IPS-15b (cell line): ENCODE results near the gene ABHD12.
"Not testable (repeated sequence)": the region's sequence is repeated elsewhere in the genome, so short reads cannot be mapped to it uniquely, and the experiment has no call there.

ENCODE experiments used
- H3K27me3 ChIP-seq: one replicate; pipeline ENCODE4 v1.6.1; 2013; ENCODE audit warnings: low read length; ENCODE audit not compliant: control insufficient read depth, insufficient read depth
- H3K36me3 ChIP-seq: one replicate; pipeline ENCODE4 v1.6.1; 2013; ENCODE audit warnings: low read length; ENCODE audit not compliant: control insufficient read depth, insufficient read depth
- H3K4me1 ChIP-seq: one replicate; pipeline ENCODE4 v1.6.1; 2013; ENCODE audit warnings: mild to moderate bottlenecking, low read length; ENCODE audit not compliant: control insufficient read depth, insufficient read depth
- H3K4me3 ChIP-seq: one replicate; pipeline ENCODE4 v1.5.1; 2013; ENCODE audit warnings: low read depth, low read length
- H3K9ac ChIP-seq: one replicate; pipeline ENCODE4 v1.6.1; 2013; ENCODE audit warnings: low read depth, mild to moderate bottlenecking, low read length
- H3K9me3 ChIP-seq: one replicate; pipeline ENCODE4 v1.6.1; 2013; ENCODE audit warnings: mild to moderate bottlenecking, low read length; ENCODE audit not compliant: control insufficient read depth, insufficient read depth

Gene ABHD12

DNA sequence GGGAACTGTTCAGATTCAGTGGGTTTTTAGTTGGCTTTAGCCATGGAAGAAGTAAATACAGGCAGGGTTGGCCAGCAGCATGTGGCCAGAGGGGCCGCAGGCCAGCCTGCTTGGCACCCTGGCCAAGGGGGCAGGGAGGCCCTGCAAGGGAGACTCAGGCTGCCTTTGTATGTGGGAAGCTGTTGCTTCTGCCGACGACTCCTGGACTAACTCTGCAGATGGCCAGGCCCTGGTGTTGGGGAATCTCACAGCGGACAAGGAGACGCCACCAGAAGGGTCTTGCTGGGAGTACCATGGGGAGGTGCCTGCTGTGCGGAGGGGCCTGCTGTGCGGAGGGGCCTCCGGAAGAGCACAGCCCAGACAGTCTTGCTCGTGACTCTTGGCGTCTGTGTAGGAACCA is 117.6 kb downstream of the ABHD12 start:
- Histone ChIP-seq H3K4me3 (no peak overlapping the region), H3K36me3 (peaks cover 50% of the 10 kb centered on the region), H3K9ac (no peak overlapping the region), H3K27me3 (no peaks in the 10 kb centered on the region), H3K9me3 (no peaks in the 10 kb centered on the region), H3K4me1 (no peaks in the 10 kb centered on the region)

DNA sequence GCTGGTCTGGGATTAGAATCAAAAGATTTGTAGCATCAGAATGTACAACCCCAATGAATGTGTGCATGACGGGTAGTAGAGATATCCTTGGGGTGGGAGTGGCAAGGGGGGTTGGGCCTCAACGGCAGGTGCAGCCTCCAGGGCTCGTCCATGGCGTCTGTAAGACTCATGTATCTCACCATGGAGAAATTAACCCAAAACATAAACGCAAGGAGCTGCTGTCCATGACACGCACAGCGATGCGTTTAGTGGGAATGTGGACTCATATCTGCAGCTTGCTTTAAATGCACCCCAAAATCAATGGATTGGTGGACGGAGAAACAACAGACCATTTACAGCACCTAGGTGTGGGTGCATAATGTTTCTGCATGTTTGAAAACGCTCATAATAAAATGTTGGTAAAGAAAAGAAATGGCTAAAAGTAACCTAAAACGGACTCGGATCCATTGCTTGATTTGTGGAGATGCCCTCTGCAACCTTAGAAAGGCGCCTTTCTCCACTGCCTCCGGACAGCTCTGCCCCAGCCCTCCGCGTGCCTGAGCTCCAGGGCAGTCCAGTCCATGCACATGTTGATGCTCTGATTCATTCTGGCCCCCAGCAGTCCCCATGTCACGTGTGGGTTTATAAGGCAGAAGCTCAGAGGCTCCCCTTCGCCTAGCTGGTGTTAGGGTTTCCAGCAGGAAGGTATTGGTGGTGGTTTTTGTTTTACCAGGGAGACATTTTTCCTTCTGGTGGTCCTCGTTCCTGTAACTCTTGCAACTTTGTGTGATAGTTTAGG is 118.2 kb downstream of the ABHD12 start:
- Histone ChIP-seq H3K4me1 (no peaks in the 10 kb centered on the region), H3K9me3 (no peaks in the 10 kb centered on the region), H3K36me3 (peaks cover 43% of the 10 kb centered on the region), H3K4me3 (no peak overlapping the region), H3K9ac (no peak overlapping the region), H3K27me3 (no peaks in the 10 kb centered on the region)

DNA sequence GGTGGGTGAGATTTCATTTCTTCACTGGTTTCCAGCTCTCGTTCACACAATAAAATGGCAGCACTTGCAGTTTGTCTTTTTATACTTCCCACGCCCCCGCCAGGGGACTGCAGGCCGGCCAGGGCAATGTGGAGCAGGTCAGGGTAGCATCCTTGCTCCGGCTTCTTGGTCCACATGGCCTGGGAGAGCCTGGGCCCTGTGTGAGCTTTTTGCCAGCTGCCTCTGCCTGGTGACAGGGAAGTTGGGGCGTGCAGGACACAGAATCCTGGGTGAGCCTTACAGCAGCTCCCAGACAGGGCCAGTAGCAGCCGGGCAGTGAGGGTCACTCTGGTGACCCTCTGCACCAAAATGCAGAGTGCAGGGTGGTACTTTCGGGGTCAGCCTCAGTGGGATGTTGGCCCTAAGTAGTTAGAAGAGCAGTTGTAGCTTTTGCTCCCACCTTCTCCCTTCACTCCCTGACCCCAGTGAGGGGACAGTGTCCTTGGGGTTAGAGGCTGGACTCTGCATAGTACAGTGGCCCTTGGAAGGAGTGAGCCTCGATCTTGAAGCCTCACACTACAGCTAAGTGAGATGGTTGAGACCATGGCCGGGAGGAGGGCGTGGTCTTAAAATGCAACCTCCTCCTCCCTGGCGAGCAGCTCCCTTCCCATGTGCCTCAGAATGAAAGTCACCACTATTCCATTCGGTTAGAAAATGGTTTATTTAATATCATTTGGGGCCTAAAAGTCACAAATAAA is 119.0 kb downstream of the ABHD12 start:
- Histone ChIP-seq H3K9ac (no peak overlapping the region), H3K4me3 (no peak overlapping the region), H3K36me3 (peaks cover 37% of the 10 kb centered on the region), H3K4me1 (no peaks in the 10 kb centered on the region), H3K9me3 (no peaks in the 10 kb centered on the region), H3K27me3 (no peaks in the 10 kb centered on the region)

DNA sequence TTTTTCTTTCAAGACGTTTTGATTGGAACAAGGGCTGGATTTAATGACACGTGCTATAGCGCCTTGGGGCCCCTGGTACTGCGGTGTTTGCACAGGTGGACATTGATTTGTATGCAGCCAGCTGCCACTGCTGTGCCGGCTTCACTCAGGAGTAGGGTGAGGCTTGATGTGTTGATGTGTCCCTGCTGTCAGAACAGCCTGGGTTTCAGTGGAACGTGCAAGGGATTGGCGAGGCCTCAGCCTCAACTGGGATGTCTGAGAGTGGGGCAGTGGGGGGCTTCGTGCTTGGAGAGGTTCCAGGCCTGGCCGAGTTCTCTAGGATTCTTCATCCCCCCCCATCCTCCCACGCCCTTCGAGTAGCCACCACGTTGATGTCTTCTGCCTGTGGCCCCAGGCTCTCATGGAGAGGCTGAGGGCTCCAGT is 119.8 kb downstream of the ABHD12 start:
- Histone ChIP-seq H3K4me1 (no peaks in the 10 kb centered on the region), H3K9me3 (no peaks in the 10 kb centered on the region), H3K36me3 (peaks cover 33% of the 10 kb centered on the region), H3K27me3 (no peaks in the 10 kb centered on the region), H3K9ac (no peak overlapping the region), H3K4me3 (no peak overlapping the region)

DNA sequence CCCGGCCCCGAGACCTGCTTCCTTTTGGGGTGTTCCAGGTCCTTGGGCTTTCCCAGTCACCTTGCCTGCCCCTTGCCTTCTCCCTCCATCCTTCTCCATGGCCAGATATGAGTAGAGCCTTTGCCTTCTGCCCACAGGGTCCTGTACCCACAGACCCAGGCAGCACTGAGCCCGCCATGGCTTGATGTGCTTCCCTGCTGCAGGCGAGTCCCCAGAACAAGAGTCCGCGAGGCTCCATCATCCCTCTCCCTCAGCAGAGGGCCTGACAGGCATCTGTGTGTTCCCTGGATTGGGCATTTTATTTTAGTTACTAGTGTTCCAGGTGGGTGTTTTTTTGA is 120.8 kb downstream of the ABHD12 start:
- Histone ChIP-seq H3K9me3 (no peaks in the 10 kb centered on the region), H3K4me3 (no peak overlapping the region), H3K27me3 (no peaks in the 10 kb centered on the region), H3K9ac (no peak overlapping the region), H3K4me1 (no peaks in the 10 kb centered on the region), H3K36me3 (peaks cover 33% of the 10 kb centered on the region)

DNA sequence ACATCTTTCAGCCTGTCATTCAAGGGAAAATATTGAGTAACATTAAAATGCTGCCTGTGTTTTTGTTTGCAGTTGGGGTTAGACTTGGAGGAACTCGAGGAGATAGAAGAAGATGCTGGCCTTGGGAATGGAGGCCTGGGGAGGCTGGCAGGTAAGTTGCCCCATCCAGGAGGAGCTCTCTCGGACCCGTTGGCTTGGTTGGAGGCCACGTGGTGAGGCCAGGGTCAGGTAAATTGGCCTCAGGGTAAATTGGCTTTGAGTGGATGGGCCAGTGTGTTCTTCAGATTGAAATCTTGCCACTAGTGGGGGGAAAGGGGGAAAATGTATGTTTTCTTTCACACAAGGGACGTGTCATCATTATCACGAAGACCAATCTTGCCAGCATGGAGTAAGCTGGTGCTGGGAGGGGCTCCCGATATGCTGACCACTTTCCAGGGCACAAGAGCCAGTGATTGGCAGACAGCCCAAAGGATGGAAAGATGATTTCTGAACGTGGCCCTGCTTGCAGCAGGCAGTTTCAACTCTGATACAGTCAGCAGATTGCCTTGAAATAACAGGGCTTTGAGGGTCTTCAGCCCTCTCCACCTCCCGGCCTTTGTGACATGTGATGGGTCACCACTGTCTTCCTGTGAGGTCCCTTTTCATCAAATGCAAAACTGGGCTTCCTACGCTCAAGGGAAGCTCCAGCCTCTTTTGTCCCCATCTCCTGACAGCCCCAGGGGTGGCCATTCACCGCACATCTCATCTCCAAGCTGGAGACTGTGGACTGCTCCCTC is 121.4 kb downstream of the ABHD12 start:
- Histone ChIP-seq H3K9ac (no peak overlapping the region), H3K27me3 (no peaks in the 10 kb centered on the region), H3K4me1 (no peaks in the 10 kb centered on the region), H3K4me3 (no peak overlapping the region), H3K36me3 (peaks cover 29% of the 10 kb centered on the region), H3K9me3 (no peaks in the 10 kb centered on the region)

DNA sequence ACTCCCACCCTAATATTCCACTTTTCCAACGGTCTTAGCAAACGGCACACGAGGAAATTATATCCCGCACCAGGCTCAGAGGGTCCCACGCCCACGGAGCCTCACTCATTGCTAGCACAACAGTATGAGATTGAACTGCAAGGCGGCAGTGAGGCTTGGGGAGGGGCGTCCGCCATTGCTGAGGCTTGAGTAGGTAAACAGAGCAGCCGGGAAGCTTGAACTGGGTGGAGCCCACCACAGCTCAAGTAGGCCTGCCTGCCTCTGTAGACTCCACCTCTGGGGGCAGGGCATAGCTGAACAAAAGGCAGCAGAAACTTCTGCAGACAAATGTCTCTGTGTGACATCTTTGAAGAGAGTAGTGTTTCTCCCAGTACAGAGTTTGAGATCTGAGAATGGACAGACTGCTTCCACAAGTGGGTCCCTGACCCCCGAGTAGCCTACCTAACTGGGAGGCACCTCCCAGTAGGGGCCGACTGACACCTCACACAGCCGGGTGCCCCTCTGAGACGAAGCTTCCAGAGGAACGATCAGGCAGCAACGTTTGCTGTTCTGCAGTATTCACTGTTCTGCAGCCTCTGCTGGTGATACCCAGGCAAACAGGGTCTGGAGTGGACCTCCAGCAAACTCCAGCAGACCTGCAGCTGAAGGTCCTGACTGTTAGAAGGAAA is 129.7 kb downstream of the ABHD12 start:
- not testable (repeated sequence) for H3K9me3 ChIP-seq

DNA sequence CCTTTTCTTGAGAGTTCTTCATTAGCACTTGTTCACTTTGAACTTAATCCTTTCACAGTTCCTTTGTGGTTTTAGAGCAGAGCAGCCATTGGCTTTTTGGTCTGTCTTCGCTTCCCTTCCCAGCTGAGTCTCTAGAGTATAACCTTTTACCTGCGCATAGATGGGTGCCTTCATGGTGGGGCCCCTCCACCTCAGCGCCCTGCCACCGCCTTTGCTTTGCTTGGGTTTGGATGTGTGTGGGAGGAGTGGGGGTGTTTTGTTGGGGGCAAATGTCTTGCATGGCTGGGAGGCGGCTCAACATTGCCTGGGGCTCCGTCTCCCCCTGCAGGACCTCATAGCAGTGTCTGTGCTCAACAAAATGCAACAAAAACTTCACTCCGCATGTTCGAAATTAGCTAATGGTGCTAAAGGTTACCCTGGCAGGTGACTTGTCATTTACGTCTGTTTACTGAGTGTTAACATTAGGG is 130.8 kb downstream of the ABHD12 start:
- H3K9me3 ChIP-seq: peaks cover 3% of the 10 kb centered on the region
- no peak overlapping the region for H3K4me3 ChIP-seq
- H3K4me1 ChIP-seq: no peaks in the 10 kb centered on the region
- H3K27me3 ChIP-seq: no peaks in the 10 kb centered on the region
- no peak overlapping the region for H3K9ac ChIP-seq
- H3K36me3 ChIP-seq: peaks cover 3% of the 10 kb centered on the region

More for the DNA sequence above, 129.7 kb downstream of the ABHD12 start:
- H3K36me3 ChIP-seq, H3K4me1 ChIP-seq, H3K27me3 ChIP-seq, H3K9ac ChIP-seq, H3K4me3 ChIP-seq: not testable (repeated sequence)

DNA sequence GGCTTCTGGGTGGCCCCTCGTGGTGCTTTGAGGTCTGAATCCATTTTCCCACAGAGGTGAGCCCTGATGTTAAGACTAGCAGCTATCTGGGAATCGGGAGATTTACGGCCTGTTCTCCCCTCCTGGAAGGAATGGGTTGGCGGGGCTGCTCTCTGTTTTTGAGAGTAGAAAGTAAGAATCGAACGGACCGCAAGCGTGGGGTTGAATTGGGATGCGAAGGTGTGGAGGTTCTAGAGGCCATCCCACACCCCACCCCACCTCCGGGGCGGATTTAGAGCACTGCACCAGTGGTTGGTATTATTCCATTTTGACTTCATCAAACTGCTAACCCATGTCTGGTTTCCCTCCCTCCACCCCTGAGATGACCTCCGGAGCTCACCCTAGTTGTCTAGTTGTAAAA is 131.3 kb downstream of the ABHD12 start:
- H3K9me3 ChIP-seq: peaks cover 3% of the 10 kb centered on the region
- no peak overlapping the region for H3K9ac ChIP-seq
- peaks cover 3% of the 10 kb centered on the region for H3K36me3 ChIP-seq
- no peak overlapping the region for H3K4me3 ChIP-seq
- no peaks in the 10 kb centered on the region for H3K27me3 ChIP-seq
- no peaks in the 10 kb centered on the region for H3K4me1 ChIP-seq

DNA sequence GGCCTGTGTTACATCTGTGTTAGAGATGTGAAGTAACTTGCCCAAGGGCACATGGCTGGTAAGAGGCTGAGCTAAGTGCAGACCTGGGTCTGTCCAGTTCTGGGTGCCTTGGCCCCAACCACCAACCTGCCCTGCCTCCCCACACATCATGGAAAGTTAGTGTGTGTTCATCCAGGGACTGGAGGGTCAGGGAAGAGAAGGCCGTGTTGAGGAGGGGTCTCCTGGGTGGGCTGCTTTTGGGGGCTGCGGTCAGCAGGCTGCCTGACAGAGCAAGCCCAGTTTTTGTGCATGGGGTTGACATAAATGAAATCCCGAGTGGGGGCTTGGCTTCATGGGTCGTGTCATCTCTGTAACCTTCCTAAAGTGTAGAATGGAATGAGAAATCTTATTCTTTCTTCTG is 131.8 kb downstream of the ABHD12 start:
- Histone ChIP-seq H3K9me3 (peaks cover 3% of the 10 kb centered on the region), H3K27me3 (no peaks in the 10 kb centered on the region), H3K36me3 (peaks cover 3% of the 10 kb centered on the region), H3K4me3 (no peak overlapping the region), H3K4me1 (no peaks in the 10 kb centered on the region), H3K9ac (no peak overlapping the region)

DNA sequence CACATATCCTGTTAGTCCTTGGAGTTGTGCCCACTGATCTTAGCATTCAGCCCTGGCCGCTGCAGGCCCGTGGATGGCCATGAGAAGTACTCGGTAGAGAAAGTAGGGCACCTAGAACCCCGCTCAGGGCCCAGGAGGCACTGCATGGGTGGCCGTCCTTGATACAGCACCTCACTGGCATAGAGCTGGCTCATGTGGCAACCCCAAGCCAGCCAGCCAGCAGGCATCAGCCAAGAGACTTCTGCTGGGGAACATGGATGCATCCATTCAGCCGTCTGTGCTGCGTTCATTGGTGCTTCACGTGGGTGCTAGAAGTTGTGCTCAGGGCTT is 132.2 kb downstream of the ABHD12 start:
- no peaks in the 10 kb centered on the region for H3K27me3 ChIP-seq
- H3K36me3 ChIP-seq: peaks cover 3% of the 10 kb centered on the region
- H3K4me1 ChIP-seq: no peaks in the 10 kb centered on the region
- no peak overlapping the region for H3K4me3 ChIP-seq
- H3K9me3 ChIP-seq: peaks cover 3% of the 10 kb centered on the region
- H3K9ac ChIP-seq: no peak overlapping the region
